ENCODE data around the gene SMNDC1. TPM values are rescaled to one million over a fixed set of nuclear protein-coding genes. Genes with fewer than 3 reads are reported as not detected.

SMNDC1 gene
- total RNA-seq, 1 experiment from 2014 or later: 26.9 TPM

- intact Hi-C loops (cut with micrococcal nuclease; ENCODE audit: unreplicated experiment): no loop called here
- CTCF ChIA-PET: interaction anchor here (0.6 kb wide), 1 partner anchor 61 kb away, joined by 3 read pairs; no protein-coding TSS in a partner anchor
- no TSS peak for BruUV-seq (replicated peaks)
Measured at GRCh38 chr10:110267276-110267675, 37.4 kb downstream of the SMNDC1 start.

GRCh38 chr10:110265573-110266193 lies 39.0 kb downstream of the SMNDC1 start:
- Histone ChIP-seq H2AFZ (no peak overlapping the region), H3K27ac (no peak overlapping the region), H3K4me3 (no peak overlapping the region), H3K9me2 (ENCODE audit: insufficient read depth) (no peaks in the 10 kb centered on the region), H3K4me2 (no peak overlapping the region), H3K36me3 (ENCODE audit: low read depth) (no peaks in the 10 kb centered on the region), H3K9me3 (ENCODE audit: insufficient read depth, low read depth) (no peaks in the 10 kb centered on the region), H3F3A (ENCODE audit: insufficient read depth, low read depth) (0 out of 2 replicates have a peak, but pooled peaks cover 3% of the 10 kb centered on the region), H3K79me2 (ENCODE audit: low read depth) (no peaks in the 10 kb centered on the region), H3K27me3 (ENCODE audit: insufficient read depth, low read depth) (no peaks in the 10 kb centered on the region), H3K4me1 (replicated peaks; ENCODE audit: insufficient read depth) (no peaks in the 10 kb centered on the region), H4K20me1 (ENCODE audit: insufficient read depth) (no peaks in the 10 kb centered on the region)
- DNase-seq: no peak
- CTCF ChIA-PET: no interaction called here
- intact Hi-C loops (cut with micrococcal nuclease; ENCODE audit: unreplicated experiment): no loop called here
- BruUV-seq (replicated peaks): no TSS peak
- TF ChIP-seq CTCF (conservative IDR thresholded peaks at IDR 0.05) (no peak), EZH2 (IDR thresholded peaks at IDR 0.05; ENCODE audit: low read depth) (no peak)
- POLR2A ChIA-PET (ENCODE audit: unreplicated experiment): no interaction called here

More at GRCh38 chr10:110267276-110267675, 37.4 kb downstream of the SMNDC1 start:
- no peak for TF ChIP-seq CTCF (conservative IDR thresholded peaks at IDR 0.05)
- no peak for TF ChIP-seq EZH2 (IDR thresholded peaks at IDR 0.05; ENCODE audit: low read depth)
- POLR2A ChIA-PET (ENCODE audit: unreplicated experiment): no interaction called here
- H3K4me2 ChIP-seq: no peak overlapping the region
- no peaks in the 10 kb centered on the region for H3K27me3 ChIP-seq (ENCODE audit: insufficient read depth, low read depth)
- no peaks in the 10 kb centered on the region for H3K9me3 ChIP-seq (ENCODE audit: insufficient read depth, low read depth)
- H4K20me1 ChIP-seq (ENCODE audit: insufficient read depth): no peaks in the 10 kb centered on the region
- 0 out of 2 replicates have a peak, but pooled peaks cover 3% of the 10 kb centered on the region for H3F3A ChIP-seq (ENCODE audit: insufficient read depth, low read depth)
- no peak overlapping the region for H2AFZ ChIP-seq
- H3K27ac ChIP-seq: no peak overlapping the region
- H3K79me2 ChIP-seq (ENCODE audit: low read depth): no peaks in the 10 kb centered on the region
- H3K9me2 ChIP-seq (ENCODE audit: insufficient read depth): no peaks in the 10 kb centered on the region
- no peak overlapping the region for H3K4me3 ChIP-seq
- DNase-seq: no peak
- no peaks in the 10 kb centered on the region for H3K4me1 ChIP-seq (replicated peaks; ENCODE audit: insufficient read depth)
- H3K36me3 ChIP-seq (ENCODE audit: low read depth): no peaks in the 10 kb centered on the region

- ChIA-PET POLR2A (ENCODE audit: unreplicated experiment) (no interaction called here), CTCF (no interaction called here)
- DNase-seq: no peak
- H3F3A ChIP-seq (ENCODE audit: insufficient read depth, low read depth): 0 out of 2 replicates have a peak, but pooled peaks cover 3% of the 10 kb centered on the region
- H3K79me2 ChIP-seq (ENCODE audit: low read depth): no peaks in the 10 kb centered on the region
- no peaks in the 10 kb centered on the region for H3K4me1 ChIP-seq (replicated peaks; ENCODE audit: insufficient read depth)
- no peak overlapping the region for H3K4me2 ChIP-seq
- no peak overlapping the region for H3K4me3 ChIP-seq
- no TSS peak for BruUV-seq (replicated peaks)
- intact Hi-C loops (cut with micrococcal nuclease; ENCODE audit: unreplicated experiment): no loop called here
- H3K27ac ChIP-seq: no peak overlapping the region
- H3K9me2 ChIP-seq (ENCODE audit: insufficient read depth): no peaks in the 10 kb centered on the region
- H4K20me1 ChIP-seq (ENCODE audit: insufficient read depth): no peaks in the 10 kb centered on the region
- H3K9me3 ChIP-seq (ENCODE audit: insufficient read depth, low read depth): no peaks in the 10 kb centered on the region
- H3K36me3 ChIP-seq (ENCODE audit: low read depth): no peaks in the 10 kb centered on the region
- no peak for TF ChIP-seq EZH2 (IDR thresholded peaks at IDR 0.05; ENCODE audit: low read depth)
- TF ChIP-seq CTCF (conservative IDR thresholded peaks at IDR 0.05): no peak
- no peak overlapping the region for H2AFZ ChIP-seq
- H3K27me3 ChIP-seq (ENCODE audit: insufficient read depth, low read depth): no peaks in the 10 kb centered on the region
Measured at GRCh38 chr10:110263164-110263563, 41.6 kb downstream of the SMNDC1 start.

Measured in PC-9 (cell line).